HepG2 (cell line): Measurements from ENCODE around the gene TTC6. TPM values are rescaled to one million over a fixed set of nuclear protein-coding genes. Genes with fewer than 3 reads are reported as not detected.

Experiments
- KMT2B ChIP-seq: IDR thresholded peaks from 2 replicates; pipeline ENCODE4 v1.6.1; 2016; ENCODE audit warnings: missing genetic modification reagents, missing compliant biosample characterization
- TBL1XR1 ChIP-seq: fragments of 150-350 bp; IDR thresholded peaks from 2 replicates; pipeline ENCODE4 v1.6.1; 2014; ENCODE audit warnings: borderline replicate concordance, low read length; ENCODE audit not compliant: partially characterized antibody
- ZXDC ChIP-seq: sonication (generic); formaldehyde crosslinking; IDR thresholded peaks from 2 replicates; pipeline ENCODE4 v1.5.0; 2020; ENCODE audit warnings: mild to moderate bottlenecking, missing genetic modification reagents
- polyA plus RNA-seq, 8 experiments: library from polyadenylated mRNA; depleted of rRNA in 3 of 8; stranded (reverse) in 7 of 8; unstranded in 1 of 8; fragments of >200 nt; fragmentation: Illumina TruSeq in 4 of 8; extraction: Trizol in 4 of 8; gene quantifications; 2 replicates each; pipeline versions ENCODE4 v1.2.1 to v1.2.3, GENCODE V29; 2011 to 2016; ENCODE audit warnings: low read depth in 4 of 8, missing spikeins in 1 of 8, mixed read lengths in 1 of 8; ENCODE audit not compliant: insufficient read depth in 1 of 8
- total RNA-seq, 5 experiments: library from RNA; depleted of rRNA; stranded (reverse); fragments of >200 nt; fragmentation: Illumina TruSeq; extraction: Trizol; gene quantifications; 2 replicates each; pipeline ENCODE4 v1.2.3, GENCODE V29; 2016; ENCODE audit warnings: low read depth in 1 of 5
- TF ChIP-seq, protein P1 (sequence below): sonication (generic); formaldehyde crosslinking; IDR thresholded peaks from 2 replicates; pipeline ENCODE4 v1.5.1; 2020; ENCODE audit warnings: missing genetic modification reagents, mild to moderate bottlenecking, borderline replicate concordance

Gene TTC6
- total and polyA plus RNA-seq, 2 of the 13 experiments (the other 11 are each of a cell fraction or from before 2014, with no cell fraction given), result 9.3 to 27.4 TPM

DNA sequence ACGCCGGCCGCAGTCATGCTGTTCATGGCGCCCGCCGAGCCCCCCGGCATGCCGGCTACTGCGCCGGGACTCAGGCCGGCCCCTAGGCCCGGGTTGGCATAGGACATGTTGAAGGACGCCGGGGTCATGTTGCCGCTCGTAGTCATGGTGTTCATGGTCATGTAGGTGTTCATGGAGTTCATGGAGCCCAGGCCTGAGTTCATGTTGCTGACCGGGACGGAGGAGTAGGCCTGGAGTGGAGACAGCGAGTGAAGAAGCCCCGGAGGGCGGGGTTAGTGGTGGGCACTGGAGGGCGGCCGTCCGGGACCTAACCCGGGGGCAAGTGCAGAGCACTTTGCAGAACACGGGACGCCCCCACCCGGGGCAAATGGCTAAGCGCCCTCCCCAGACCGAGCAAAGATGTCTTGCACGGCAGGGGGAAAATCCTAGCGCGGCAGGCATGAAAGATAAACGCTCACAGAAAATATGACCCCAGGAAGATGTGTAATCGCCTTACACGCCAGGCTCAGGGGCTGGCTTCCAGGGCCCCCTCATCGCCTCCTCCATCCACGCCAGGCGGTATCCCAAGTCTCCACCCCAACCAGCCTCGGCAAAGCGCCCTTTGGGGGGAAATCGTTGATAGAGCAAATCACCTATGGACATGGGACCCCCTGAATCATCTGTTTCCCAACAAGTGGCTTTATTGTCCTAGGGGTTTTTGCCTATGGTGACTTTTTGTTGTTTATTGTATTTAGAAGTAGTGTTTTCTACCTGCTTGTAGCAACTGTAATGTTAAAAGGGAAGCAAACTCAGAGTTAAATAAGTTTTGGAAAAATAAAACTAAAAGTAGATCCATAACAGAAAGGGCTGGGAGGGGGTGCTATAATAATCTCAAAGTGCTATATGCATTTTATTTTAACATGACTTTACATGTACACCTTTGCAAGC lies 2.7 kb upstream of the TTC6 start (continued):
- TF ChIP-seq ZXDC (CRISPR knock-in tag) (no peak), TBL1XR1 (no peak), KMT2B (CRISPR knock-in tag) (no peak)
- TF ChIP-seq, protein P1, sequence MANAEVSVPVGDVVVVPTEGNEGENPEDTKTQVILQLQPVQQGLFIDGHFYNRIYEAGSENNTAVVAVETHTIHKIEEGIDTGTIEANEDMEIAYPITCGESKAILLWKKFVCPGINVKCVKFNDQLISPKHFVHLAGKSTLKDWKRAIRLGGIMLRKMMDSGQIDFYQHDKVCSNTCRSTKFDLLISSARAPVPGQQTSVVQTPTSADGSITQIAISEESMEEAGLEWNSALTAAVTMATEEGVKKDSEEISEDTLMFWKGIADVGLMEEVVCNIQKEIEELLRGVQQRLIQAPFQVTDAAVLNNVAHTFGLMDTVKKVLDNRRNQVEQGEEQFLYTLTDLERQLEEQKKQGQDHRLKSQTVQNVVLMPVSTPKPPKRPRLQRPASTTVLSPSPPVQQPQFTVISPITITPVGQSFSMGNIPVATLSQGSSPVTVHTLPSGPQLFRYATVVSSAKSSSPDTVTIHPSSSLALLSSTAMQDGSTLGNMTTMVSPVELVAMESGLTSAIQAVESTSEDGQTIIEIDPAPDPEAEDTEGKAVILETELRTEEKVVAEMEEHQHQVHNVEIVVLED, result no peak
